Heart left ventricle (tissue), 16 donors: ENCODE measurements around the gene NCAM1. TPM values are rescaled to one million over a fixed set of nuclear protein-coding genes. Genes with fewer than 3 reads are reported as not detected.
A peak's percentile ranks its signal among the peaks of the same experiment; 100 is the strongest.

Experiments
- ATAC-seq, 4 donors: fragments of 200-7000 bp; cut with Tn5 transposase; one replicate each; pipeline ENCODE4 v1.9.1; 2020 to 2022; ENCODE audit warnings: moderate library complexity in 4 of 4, mild to moderate bottlenecking in 3 of 4, moderate number of reproducible peaks in 1 of 4
- DNase-seq, 5 donors: peaks; one replicate each; pipeline ENCODE4 v3.0.0-alpha.2; 2020
- H3K27ac ChIP-seq, 12 donors: fragments of 200-600 bp; sonication (generic) in 4 of 12; one replicate each; pipeline versions ENCODE4 v1.5.0 to v1.8.0; 2016 to 2022; ENCODE audit warnings: mild to moderate bottlenecking in 2 of 12
- H3K27me3 ChIP-seq, 9 donors: fragments of 200-600 bp; sonication (generic) in 2 of 9; one replicate each; pipeline versions ENCODE4 v1.5.1 to v1.8.0; 2016 to 2022; ENCODE audit warnings: mild to moderate bottlenecking in 3 of 9
- H3K36me3 ChIP-seq, 9 donors: fragments of 200-600 bp; sonication (generic) in 2 of 9; one replicate each; pipeline versions ENCODE4 v1.5.0 to v1.8.0; 2018 to 2022; ENCODE audit warnings: mild to moderate bottlenecking in 2 of 9
- H3K4me1 ChIP-seq, 12 donors: fragments of 200-600 bp; sonication (generic) in 4 of 12; one replicate each; pipeline versions ENCODE4 v1.5.0 to v1.8.0; 2016 to 2022; ENCODE audit warnings: mild to moderate bottlenecking in 3 of 12
- H3K4me3 ChIP-seq, 12 donors: fragments of 200-600 bp; sonication (generic) in 4 of 12; one replicate each; pipeline versions ENCODE4 v1.5.0 to v1.8.0; 2017 to 2022; ENCODE audit warnings: mild to moderate bottlenecking in 9 of 12, moderate library complexity in 4 of 12
- H3K9me3 ChIP-seq, 12 donors: fragments of 200-600 bp; sonication (generic) in 4 of 12; one replicate each; pipeline versions ENCODE4 v1.5.0 to v1.8.0; 2016 to 2022; ENCODE audit warnings: mild to moderate bottlenecking in 1 of 12
- POLR2A ChIP-seq, 2 donors: fragments of 450-650 bp; IDR thresholded peaks; one replicate each; pipeline ENCODE4 v1.6.1; 2017; ENCODE audit warnings: antibody characterized with exemption in 2 of 2, mild to moderate bottlenecking in 2 of 2, moderate library complexity in 2 of 2
- WGBS, 4 donors: extraction: QIAGEN DNeasy Blood & Tissue Kit in 2 of 4; methylation state at CpG; one replicate each; pipeline versions ENCODE4 v1.1.5 to v1.1.7; 2013 to 2018; 5-methylcytosine and 5-hydroxymethylcytosine counted together
- intact Hi-C, 10 donors: fragments of 100-400 bp; cut with DNase I; formaldehyde crosslinking; loops; one replicate each; pipeline versions ENCODE4 v1.11.1 to v1.14.2; 2022
- polyA plus RNA-seq, 2 donors: library from polyadenylated mRNA; stranded (reverse); fragments of 200-250 nt; gene quantifications; one replicate each; pipeline ENCODE4 v1.2.3, GENCODE V29; 2013
- total RNA-seq, 9 donors: library from RNA; depleted of rRNA in 2 of 9; stranded (reverse); fragments of >200 nt in 2 of 9; fragmentation: NEBNext Ultra II Directional in 3 of 9; extraction: Animal tissue kit (Norgen Biotek cat#: 25700) in 3 of 9; gene quantifications; one replicate each; pipeline versions ENCODE4 v1.1.0 to v1.2.4, GENCODE V29; 2016 to 2023
- TF ChIP-seq, protein P1 (sequence below), 12 donors: fragments of 200-600 bp; sonication (generic) in 4 of 12; IDR thresholded peaks; one replicate each; pipeline versions ENCODE4 v1.5.0 to v1.8.0; 2018 to 2022; ENCODE audit warnings: antibody characterized with exemption in 12 of 12, mild to moderate bottlenecking in 5 of 12
- donor health status: ischemic (EF 13 %, LVEDD 7.1; RV severe dilation, severe dysfunction).
- donor health status: healthy with polysubstance abuse.
- donor health status: DM: no; HTN: yes; CAD: no.
- donor health status: DM: no; HTN: no; CAD: no.
- donor health status: ischemic (EF 25% LVEDD 6.9; RV normal size, moderate dysfunction).
- donor health status: ischemic (EF 25% LVEDD 5.7; RV mildly dilated, moderate dysfunction).
- donor health status: healthy.
- donor health status: DM: yes; HTN: yes; CAD: no.
- donor health status: ischemic (EF 35%, LVEDD 5.7; RV mildly dilated, moderate dysfunction).
- donor health status: nonischemic (EF 11% LVEDD 7.7; RV severe dilation, severe dysfunction).
- donor health status: DM: yes; HTN: yes; CAD: no.
- donor health status: PGD.
- donor health status: ischemic (EF 29% LVEDD 5.4; RV normal size, mild dysfunction).
- donor health status: nonischemic (EF 23%, LVEDD 6.1; RV moderate dilation, normal function).

The NCAM1 gene
- total and polyA plus RNA-seq, 11 donors: 78.0 to 753 (median 389) TPM

DNA sequence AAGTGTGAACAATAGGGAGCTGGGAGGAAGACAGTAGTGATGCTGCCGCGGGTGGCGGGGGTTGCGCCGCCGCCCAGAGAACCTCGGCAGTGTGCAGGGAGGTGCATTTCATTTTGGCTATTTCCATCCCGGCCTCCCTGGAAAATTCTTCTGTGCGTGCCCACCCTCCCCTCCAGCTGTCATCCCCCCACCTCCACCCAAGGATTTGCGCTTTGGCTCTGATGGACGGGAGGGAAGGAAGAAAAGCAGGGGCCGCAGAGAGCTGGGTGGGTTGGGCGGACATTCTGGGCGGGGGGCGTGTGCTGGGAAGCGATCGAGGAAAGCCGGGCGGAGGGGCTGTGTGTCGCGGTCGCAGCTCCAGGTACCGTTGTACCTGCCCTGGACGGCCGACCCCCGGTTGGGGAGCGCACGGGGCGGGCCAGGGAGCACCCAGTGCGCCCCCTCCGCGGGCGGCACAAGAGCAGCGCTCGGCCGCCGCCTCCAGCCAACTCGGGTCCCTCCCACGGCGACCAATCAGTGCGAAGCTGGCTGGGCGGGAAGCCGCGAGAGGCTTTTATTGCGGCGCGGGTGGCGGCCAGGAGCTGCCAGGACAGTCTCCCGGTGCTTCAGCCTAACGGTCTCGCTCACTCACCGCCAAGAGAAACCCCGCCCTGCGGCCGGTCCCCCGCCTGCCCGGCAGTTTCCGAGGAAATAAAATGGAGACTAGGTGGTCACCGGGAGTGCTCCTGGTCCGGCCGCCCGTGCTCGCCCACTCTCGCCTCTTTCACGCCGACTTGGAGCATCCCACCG lies 1.6 kb downstream of the NCAM1 start:
- TF ChIP-seq, protein P1, sequence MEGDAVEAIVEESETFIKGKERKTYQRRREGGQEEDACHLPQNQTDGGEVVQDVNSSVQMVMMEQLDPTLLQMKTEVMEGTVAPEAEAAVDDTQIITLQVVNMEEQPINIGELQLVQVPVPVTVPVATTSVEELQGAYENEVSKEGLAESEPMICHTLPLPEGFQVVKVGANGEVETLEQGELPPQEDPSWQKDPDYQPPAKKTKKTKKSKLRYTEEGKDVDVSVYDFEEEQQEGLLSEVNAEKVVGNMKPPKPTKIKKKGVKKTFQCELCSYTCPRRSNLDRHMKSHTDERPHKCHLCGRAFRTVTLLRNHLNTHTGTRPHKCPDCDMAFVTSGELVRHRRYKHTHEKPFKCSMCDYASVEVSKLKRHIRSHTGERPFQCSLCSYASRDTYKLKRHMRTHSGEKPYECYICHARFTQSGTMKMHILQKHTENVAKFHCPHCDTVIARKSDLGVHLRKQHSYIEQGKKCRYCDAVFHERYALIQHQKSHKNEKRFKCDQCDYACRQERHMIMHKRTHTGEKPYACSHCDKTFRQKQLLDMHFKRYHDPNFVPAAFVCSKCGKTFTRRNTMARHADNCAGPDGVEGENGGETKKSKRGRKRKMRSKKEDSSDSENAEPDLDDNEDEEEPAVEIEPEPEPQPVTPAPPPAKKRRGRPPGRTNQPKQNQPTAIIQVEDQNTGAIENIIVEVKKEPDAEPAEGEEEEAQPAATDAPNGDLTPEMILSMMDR (IDR thresholded peaks at IDR 0.05): no peak
- peak in 1 of 2 donors; percentile 26 for TF ChIP-seq POLR2A (IDR thresholded peaks at IDR 0.05)
- Histone ChIP-seq H3K36me3 (no peaks in the 10 kb centered on the region), H3K9me3 (no peaks in the 10 kb centered on the region), H3K4me1 (peaks cover 0 to 50% (median 9%) of the 10 kb centered on the region in 12 donors), H3K27me3 (peaks cover 0 to 68% (median 8%) of the 10 kb centered on the region in 9 donors), H3K27ac (peak overlapping the region in 11 of 12 donors; percentile 61 to 90 (median 83)), H3K4me3 (peak overlapping the region; percentile 55 to 93 (median 68))
- ATAC-seq: peak; percentile 71 to 87 (median 86)
- 1 to 3% (median 2%) methylated on average over 35 to 67 of the region's 67 CpGs for WGBS, 4 donors
- DNase-seq: peak; percentile 77 to 84 (median 80)
- intact Hi-C loops: loop anchor here in 8 of 10 donors (1.0 to 10.0 kb wide), 20 partner anchors 50 to 670 kb away; no protein-coding TSS in a partner anchor

DNA sequence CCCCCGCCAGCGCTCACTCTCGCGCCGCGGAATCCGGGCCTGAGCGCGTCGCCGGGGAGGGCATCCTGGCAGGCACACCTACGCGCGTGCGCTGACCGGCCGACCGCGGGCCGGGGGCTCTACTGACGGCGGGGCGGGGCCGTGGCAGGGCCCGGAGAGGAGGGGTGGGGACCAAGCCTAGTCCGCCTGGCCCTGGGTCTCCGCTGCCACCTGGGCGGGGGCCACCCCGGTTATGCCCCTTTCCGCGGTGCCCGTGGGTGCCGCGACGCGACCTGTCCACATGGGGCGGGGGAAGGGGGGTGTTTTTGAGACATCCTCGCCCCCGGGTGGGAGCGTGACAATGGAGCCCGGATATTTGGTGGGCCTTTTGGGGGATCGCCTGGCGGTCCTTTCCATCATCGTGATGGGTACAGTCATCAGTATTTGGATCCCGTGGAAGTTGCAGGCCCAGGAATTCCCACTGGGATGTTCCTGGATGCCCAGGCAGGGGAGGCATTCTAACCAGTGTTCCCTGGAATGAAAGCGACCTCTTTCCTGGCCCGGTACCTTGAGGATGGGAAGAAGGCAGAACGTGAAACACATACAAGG lies 2.2 kb downstream of the NCAM1 start:
- 2 to 8% (median 6%) methylated on average over 10 to 48 of the region's 48 CpGs for WGBS, 4 donors
- peaks cover 0 to 64% (median 8%) of the 10 kb centered on the region in 9 donors for H3K27me3 ChIP-seq
- H3K9me3 ChIP-seq: no peaks in the 10 kb centered on the region
- H3K27ac ChIP-seq: peak overlapping the region in 11 of 12 donors; percentile 51 to 90 (median 83)
- peak in 1 of 5 donors; percentile 20 for DNase-seq
- H3K4me3 ChIP-seq: peak overlapping the region; percentile 55 to 93 (median 68)
- peak; percentile 0 to 35 (median 30) for ATAC-seq
- peaks cover 0 to 50% (median 9%) of the 10 kb centered on the region in 12 donors for H3K4me1 ChIP-seq
- intact Hi-C loops: loop anchor here in 8 of 10 donors (1.0 to 10.0 kb wide), 20 partner anchors 49 to 671 kb away; no protein-coding TSS in a partner anchor
- H3K36me3 ChIP-seq: no peaks in the 10 kb centered on the region
- TF ChIP-seq, protein P1 (IDR thresholded peaks at IDR 0.05): no peak
- no peak for TF ChIP-seq POLR2A (IDR thresholded peaks at IDR 0.05)

DNA sequence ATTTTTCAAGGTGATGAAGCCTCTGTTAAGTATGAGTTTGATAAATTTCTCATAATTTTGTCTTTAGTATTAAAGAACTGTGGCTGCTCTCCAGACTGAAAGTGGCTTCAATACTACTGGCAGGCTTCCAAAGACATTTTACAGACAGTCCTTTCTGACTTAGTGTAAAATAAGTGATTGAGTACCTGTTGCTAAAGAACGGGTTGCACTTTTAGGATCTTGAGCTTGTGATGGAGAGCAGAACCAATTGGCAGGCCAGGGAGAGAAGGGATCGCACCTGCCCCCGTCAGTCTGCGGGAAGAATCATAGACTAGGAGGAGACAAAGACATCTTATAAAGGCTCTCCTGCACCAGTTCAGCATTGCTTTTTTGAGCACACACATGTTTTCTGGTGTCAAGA lies 4.4 kb downstream of the NCAM1 start:
- intact Hi-C loops: loop anchor here in 7 of 10 donors (5.0 to 10.0 kb wide), 10 partner anchors 49 to 381 kb away; no protein-coding TSS in a partner anchor
- no peak for DNase-seq
- no peak overlapping the region for H3K4me3 ChIP-seq
- H3K36me3 ChIP-seq: no peaks in the 10 kb centered on the region
- peaks cover 0 to 65% (median 14%) of the 10 kb centered on the region in 12 donors for H3K4me1 ChIP-seq
- 19 to 46% (median 36%) methylated on average over 4 of the region's 4 CpGs for WGBS, 4 donors
- no peak for TF ChIP-seq POLR2A (IDR thresholded peaks at IDR 0.05)
- TF ChIP-seq, protein P1 (IDR thresholded peaks at IDR 0.05): no peak
- H3K9me3 ChIP-seq: no peaks in the 10 kb centered on the region
- no peak for ATAC-seq
- peaks cover 0 to 47% (median 8%) of the 10 kb centered on the region in 9 donors for H3K27me3 ChIP-seq
- peak overlapping the region in 2 of 12 donors; percentile 7 to 41 for H3K27ac ChIP-seq

DNA sequence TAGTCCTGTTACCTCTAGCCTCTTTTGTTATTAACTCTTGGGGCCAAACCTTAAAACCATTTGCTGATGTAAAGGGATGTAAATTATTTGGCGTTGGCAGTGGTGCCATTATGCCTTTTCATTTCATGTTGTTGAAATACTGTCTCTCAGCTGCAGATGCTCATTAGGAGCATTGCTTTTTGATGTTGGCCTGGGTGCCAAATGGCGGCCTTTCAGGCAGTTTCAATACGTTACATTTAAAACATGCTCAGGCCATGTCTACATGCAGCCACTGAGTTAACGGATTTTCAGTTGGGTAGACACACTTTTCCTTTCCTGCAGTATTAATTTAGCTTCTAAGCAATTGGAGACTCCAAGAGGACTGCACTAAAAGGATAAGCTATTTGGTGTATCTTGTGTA lies 5.3 kb downstream of the NCAM1 start:
- H3K27me3 ChIP-seq: peaks cover 0 to 38% (median 6%) of the 10 kb centered on the region in 9 donors
- no peak for ATAC-seq
- peaks cover 0 to 65% (median 14%) of the 10 kb centered on the region in 12 donors for H3K4me1 ChIP-seq
- 56 to 76% (median 74%) methylated on average over 4 of the region's 4 CpGs for WGBS, 4 donors
- H3K27ac ChIP-seq: peak overlapping the region in 5 of 12 donors; percentile 25 to 51 (median 28)
- H3K36me3 ChIP-seq: no peaks in the 10 kb centered on the region
- intact Hi-C loops: loop anchor here in 7 of 10 donors (5.0 to 10.0 kb wide), 10 partner anchors 48 to 382 kb away; no protein-coding TSS in a partner anchor
- H3K4me3 ChIP-seq: no peak overlapping the region
- TF ChIP-seq POLR2A (IDR thresholded peaks at IDR 0.05): no peak
- TF ChIP-seq, protein P1 (IDR thresholded peaks at IDR 0.05): no peak
- no peaks in the 10 kb centered on the region for H3K9me3 ChIP-seq
- DNase-seq: no peak
